Activated naive CD8-positive, alpha-beta T cell (primary cell): Measurements from ENCODE around the gene DNAJC16.

Source experiments
- H3K27ac Mint-ChIP-seq: one replicate; pipeline ENCODE4 v1.8.0; 2021; ENCODE audit warnings: mixed read lengths
- H3K27me3 Mint-ChIP-seq: one replicate; pipeline ENCODE4 v1.8.0; 2021; ENCODE audit warnings: mixed read lengths
- H3K36me3 Mint-ChIP-seq: one replicate; pipeline ENCODE4 v1.8.0; 2021; ENCODE audit warnings: mixed read lengths
- H3K4me1 Mint-ChIP-seq: one replicate; pipeline ENCODE4 v1.8.0; 2021; ENCODE audit warnings: low read depth, mixed read lengths
- H3K4me3 Mint-ChIP-seq: one replicate; pipeline ENCODE4 v1.8.0; 2021; ENCODE audit warnings: mild to moderate bottlenecking, mixed read lengths
- H3K9me3 Mint-ChIP-seq: one replicate; pipeline ENCODE4 v1.8.0; 2021; ENCODE audit warnings: low read depth, mixed read lengths

The DNAJC16 gene

DNA sequence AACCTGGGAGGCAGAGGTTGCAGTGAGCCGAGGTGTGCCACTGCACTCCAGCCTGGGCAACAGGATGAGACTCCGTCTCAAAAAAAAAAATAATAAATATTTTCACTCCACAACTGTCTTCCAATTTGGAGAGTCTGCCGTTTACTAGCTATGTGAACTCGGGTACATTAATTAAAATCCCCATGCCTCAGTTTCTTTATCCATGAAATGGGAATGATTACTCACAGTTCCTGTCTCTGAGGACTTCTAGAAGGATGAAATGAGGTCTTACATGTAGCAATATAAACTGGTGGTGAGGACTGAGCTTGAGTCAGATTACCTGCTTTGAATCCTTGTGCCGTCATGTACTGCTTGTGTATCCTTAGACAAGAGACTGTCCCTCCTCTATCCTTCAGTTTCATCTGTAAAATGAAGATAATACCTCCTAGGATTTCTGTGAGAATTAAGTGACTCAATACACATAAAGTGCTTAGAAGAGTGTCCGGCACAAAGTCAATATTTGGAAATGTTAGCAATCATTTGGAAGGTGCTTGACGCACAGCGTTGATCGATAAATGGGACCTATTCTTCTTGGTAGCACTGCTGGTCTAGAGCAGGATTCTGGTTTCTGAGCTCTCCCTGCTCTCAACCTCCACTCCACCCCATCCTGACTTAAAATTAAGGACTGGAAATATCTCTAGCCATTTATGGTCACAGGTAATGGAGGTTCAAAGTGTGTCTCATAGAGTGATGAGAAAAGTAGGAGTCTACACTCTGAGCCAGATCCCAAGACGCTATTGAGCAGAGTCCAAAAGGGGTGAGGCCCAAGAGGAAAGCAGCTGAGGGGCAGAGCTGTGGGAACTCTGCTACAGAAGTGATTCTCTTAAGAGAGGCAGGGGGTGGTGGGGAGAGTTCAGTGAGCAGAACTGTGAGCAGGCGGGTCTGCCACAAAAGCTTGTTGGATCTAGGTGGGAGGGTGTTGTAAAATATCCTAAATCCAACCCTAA is 79.0 kb downstream of the DNAJC16 start:
- H3K4me3 Mint-ChIP-seq, result no peak overlapping the region
- H3K9me3 Mint-ChIP-seq, result no peaks in the 10 kb centered on the region

DNA sequence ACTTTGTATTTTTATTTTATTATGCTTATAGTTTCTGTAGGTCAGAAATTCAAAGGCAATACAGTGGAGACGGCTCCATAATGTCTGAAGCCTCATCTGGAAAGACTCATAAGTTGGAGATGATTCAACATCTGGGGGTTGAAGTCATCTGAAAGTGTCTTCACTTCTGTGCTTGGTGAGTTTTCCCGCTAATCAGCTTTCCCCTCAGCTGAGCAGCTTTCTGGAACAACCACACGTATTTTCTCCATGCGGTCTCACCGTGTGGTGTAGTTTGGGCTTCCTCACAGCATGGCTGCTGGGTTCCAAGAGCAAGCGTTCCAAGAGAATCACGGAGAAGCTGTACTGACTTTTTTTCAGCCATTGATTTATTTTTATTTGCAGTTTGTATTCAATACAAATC is 83.0 kb downstream of the DNAJC16 start:
- H3K9me3 Mint-ChIP-seq, result no peaks in the 10 kb centered on the region
- no peaks in the 10 kb centered on the region for H3K4me1 Mint-ChIP-seq
- H3K27ac Mint-ChIP-seq, result no peak overlapping the region
- no peaks in the 10 kb centered on the region for H3K27me3 Mint-ChIP-seq
- no peaks in the 10 kb centered on the region for H3K36me3 Mint-ChIP-seq
- no peak overlapping the region for H3K4me3 Mint-ChIP-seq

More for the DNA sequence above, 79.0 kb downstream of the DNAJC16 start:
- peaks cover 12% of the 10 kb centered on the region for H3K4me1 Mint-ChIP-seq
- H3K36me3 Mint-ChIP-seq, result no peaks in the 10 kb centered on the region
- H3K27ac Mint-ChIP-seq, result no peak overlapping the region
- no peaks in the 10 kb centered on the region for H3K27me3 Mint-ChIP-seq

DNA sequence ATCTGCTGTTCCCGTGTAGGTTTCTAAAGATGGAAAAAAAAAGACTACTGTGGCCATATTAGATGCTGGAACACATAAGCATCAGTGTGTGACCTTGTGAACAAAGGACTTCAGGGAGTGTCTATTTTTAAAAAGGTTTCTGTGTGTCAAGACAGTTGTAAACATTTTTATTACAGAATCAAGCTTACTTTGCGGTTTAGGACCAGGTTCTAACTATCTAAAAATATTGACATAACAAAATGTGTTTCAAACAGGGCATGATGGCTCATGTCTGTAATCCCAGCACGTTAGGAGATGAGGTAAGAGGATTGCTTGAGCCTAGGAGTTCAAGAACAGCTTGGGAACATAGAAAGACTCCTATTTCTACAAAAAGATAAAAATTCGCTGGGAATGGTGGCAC is 83.5 kb downstream of the DNAJC16 start:
- H3K9me3 Mint-ChIP-seq, result no peaks in the 10 kb centered on the region
- no peaks in the 10 kb centered on the region for H3K4me1 Mint-ChIP-seq
- no peak overlapping the region for H3K27ac Mint-ChIP-seq
- H3K36me3 Mint-ChIP-seq, result no peaks in the 10 kb centered on the region
- no peaks in the 10 kb centered on the region for H3K27me3 Mint-ChIP-seq
- no peak overlapping the region for H3K4me3 Mint-ChIP-seq

- no peaks in the 10 kb centered on the region for H3K36me3 Mint-ChIP-seq
- no peaks in the 10 kb centered on the region for H3K9me3 Mint-ChIP-seq
- no peaks in the 10 kb centered on the region for H3K27me3 Mint-ChIP-seq
- peak overlapping the region; percentile 97 for H3K4me3 Mint-ChIP-seq
- H3K27ac Mint-ChIP-seq, result peak overlapping the region; percentile 91
- H3K4me1 Mint-ChIP-seq, result peaks cover 38% of the 10 kb centered on the region
Measured at GRCh38 chr1:15616373-15617172, 89.9 kb downstream of the DNAJC16 start.

- no peaks in the 10 kb centered on the region for H3K27me3 Mint-ChIP-seq
- no peaks in the 10 kb centered on the region for H3K36me3 Mint-ChIP-seq
- H3K4me1 Mint-ChIP-seq, result peaks cover 47% of the 10 kb centered on the region
- H3K4me3 Mint-ChIP-seq, result peak within 1 kb of the TSS; percentile 97
- H3K9me3 Mint-ChIP-seq, result no peaks in the 10 kb centered on the region
- H3K27ac Mint-ChIP-seq, result peak within 1 kb of the TSS; percentile 96
Measured at GRCh38 chr1:15617173-15618076, 90.8 kb downstream of the DNAJC16 start, which contains the start of gene DDI2. Gene DDI2 (plus strand): TSS chr1:15617458. CDS start chr1:15617671, 213 bp downstream.

DNA sequence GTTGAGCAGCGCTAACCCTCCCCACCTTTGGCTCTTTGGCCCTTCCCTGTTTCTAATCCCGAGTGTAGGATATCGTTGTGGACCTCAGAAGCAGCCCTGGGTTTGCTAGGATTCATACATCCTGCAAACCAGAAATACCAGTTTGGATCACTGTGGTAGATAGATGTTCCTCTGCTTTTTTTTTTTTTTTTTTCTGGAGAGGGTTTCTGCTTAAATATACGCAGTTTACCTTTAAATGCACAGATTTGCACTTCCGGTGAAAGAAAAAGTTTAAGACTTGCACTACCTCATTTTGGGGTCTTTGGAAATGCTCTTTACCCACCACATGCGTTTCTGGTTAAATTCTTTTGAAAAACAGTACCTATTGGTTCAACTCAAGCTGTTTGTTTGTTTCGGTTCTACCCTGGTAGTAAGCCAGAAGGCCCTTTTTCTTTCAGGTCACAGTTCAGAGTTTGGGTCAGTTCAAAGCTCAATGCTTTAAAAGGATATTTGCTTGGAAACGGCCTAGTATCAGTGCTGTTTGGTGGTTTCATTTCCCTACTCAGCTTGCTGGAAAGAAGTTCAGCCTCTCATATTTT is 91.5 kb downstream of the DNAJC16 start:
- peaks cover 54% of the 10 kb centered on the region for H3K4me1 Mint-ChIP-seq

GRCh38 chr1:15618655-15619525 is 92.2 kb downstream of the DNAJC16 start:
- peak overlapping the region; percentile 97 for H3K4me3 Mint-ChIP-seq
- H3K9me3 Mint-ChIP-seq, result no peaks in the 10 kb centered on the region
- no peaks in the 10 kb centered on the region for H3K27me3 Mint-ChIP-seq
- H3K36me3 Mint-ChIP-seq, result no peaks in the 10 kb centered on the region
- H3K27ac Mint-ChIP-seq, result peak overlapping the region; percentile 96
- peaks cover 54% of the 10 kb centered on the region for H3K4me1 Mint-ChIP-seq

More for the DNA sequence above, 91.5 kb downstream of the DNAJC16 start:
- Mint-ChIP-seq H3K27me3 (no peaks in the 10 kb centered on the region), H3K27ac (peak overlapping the region; percentile 96), H3K9me3 (no peaks in the 10 kb centered on the region), H3K36me3 (no peaks in the 10 kb centered on the region), H3K4me3 (peak overlapping the region; percentile 97)

DNA sequence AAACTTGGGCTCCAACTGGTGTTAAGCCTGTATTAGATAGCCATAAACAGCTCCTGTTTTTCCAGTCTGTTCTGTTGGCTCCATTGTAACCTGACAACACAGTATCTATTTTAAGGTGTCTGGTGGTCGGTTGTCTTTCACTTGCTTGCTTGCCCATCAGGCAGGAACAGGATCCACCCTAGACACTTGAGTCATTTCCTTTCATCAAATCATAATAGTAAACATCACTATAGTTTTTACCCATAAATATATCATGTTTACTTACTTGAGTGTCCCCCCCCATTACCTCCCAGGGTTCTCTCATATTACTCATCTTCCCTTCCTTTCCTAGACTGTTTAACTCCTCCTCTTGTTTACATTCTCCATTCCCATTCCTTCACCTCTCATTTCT is 93.5 kb downstream of the DNAJC16 start:
- Mint-ChIP-seq H3K27ac (peak overlapping the region; percentile 66), H3K9me3 (no peaks in the 10 kb centered on the region), H3K4me3 (peak overlapping the region; percentile 85), H3K27me3 (no peaks in the 10 kb centered on the region), H3K4me1 (peaks cover 65% of the 10 kb centered on the region), H3K36me3 (no peaks in the 10 kb centered on the region)

GRCh38 chr1:15620902-15621682 is 94.4 kb downstream of the DNAJC16 start:
- H3K4me1 Mint-ChIP-seq, result peaks cover 70% of the 10 kb centered on the region
- H3K4me3 Mint-ChIP-seq, result peak overlapping the region; percentile 54
- peak overlapping the region; percentile 58 for H3K27ac Mint-ChIP-seq
- H3K36me3 Mint-ChIP-seq, result no peaks in the 10 kb centered on the region
- no peaks in the 10 kb centered on the region for H3K9me3 Mint-ChIP-seq
- H3K27me3 Mint-ChIP-seq, result no peaks in the 10 kb centered on the region

DNA sequence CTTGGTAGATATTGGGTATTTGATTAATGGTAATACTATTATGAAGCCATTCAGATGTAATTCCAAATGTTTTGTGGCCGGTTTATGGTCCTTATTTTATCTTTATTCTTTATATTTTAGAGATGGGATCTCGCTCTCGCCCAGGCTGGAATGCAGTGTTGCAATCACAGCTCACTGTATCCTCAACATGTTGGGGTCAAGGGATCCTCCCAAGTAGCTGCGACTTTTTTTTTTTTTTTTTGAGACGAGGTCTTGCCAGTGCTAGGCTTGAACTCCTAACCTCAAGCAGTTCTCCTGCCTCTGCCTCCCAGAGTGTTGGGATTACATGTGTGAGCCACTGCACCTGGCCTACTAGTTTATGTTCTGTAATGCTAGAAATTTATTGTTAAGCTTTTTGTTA is 95.3 kb downstream of the DNAJC16 start:
- Mint-ChIP-seq H3K27ac (peak overlapping the region; percentile 17), H3K4me3 (no peak overlapping the region), H3K4me1 (peaks cover 67% of the 10 kb centered on the region), H3K9me3 (no peaks in the 10 kb centered on the region), H3K27me3 (no peaks in the 10 kb centered on the region), H3K36me3 (no peaks in the 10 kb centered on the region)

DNA sequence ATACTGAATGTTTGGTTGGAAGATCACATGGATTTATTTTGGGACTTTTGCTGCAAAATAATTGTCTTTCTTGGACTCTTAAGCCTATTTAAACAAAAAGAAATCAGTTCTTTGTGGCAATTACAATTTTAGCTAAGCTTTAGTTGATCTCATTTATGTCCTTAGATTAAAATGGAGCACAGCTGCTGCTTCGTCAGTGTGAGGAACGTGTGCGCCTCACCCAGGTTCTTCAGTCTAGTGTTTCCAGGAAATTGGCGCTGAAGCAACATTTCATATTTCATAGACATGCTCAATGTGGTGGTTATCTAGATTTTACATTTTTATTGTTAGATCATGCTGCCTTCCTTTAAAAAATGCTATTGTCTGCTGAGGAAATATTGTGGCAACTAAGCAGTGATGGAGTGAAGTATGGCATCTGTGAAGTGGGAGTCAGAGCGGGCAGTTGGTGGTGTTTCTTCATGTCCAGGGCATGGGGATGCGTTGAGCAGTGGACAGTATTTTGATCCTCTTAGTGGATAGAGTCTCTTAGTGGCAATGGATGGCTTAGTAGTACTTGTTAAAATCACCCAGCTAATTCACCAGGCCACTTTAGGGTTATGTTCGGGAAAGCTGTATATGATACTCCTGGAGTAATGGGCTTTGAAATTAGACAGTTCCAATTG is 96.2 kb downstream of the DNAJC16 start:
- H3K4me1 Mint-ChIP-seq, result peaks cover 75% of the 10 kb centered on the region
- H3K27ac Mint-ChIP-seq, result peak overlapping the region; percentile 31
- no peaks in the 10 kb centered on the region for H3K9me3 Mint-ChIP-seq
- peak overlapping the region; percentile 30 for H3K4me3 Mint-ChIP-seq
- H3K27me3 Mint-ChIP-seq, result no peaks in the 10 kb centered on the region
- no peaks in the 10 kb centered on the region for H3K36me3 Mint-ChIP-seq

DNA sequence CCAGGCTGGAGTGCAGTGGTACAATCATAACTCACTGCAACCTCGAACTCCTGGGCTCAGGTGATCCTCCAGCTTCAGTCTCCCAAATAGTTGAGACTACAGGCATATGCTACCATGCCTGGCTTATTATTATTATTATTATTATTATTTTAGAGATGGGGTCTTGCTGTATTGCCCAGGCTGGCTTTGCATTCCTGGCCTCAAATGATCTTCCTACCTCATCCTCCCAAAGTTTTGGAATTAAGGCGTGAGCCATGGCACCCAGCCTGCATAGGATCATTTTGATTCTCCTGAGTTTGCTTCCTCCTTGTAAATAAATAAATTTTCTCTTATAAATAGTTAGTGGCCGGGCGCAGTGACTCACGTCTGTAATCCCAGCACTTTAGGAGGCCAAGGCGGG is 96.8 kb downstream of the DNAJC16 start:
- peaks cover 74% of the 10 kb centered on the region for H3K4me1 Mint-ChIP-seq
- no peaks in the 10 kb centered on the region for H3K27me3 Mint-ChIP-seq
- no peak overlapping the region for H3K27ac Mint-ChIP-seq
- no peaks in the 10 kb centered on the region for H3K9me3 Mint-ChIP-seq
- H3K36me3 Mint-ChIP-seq, result no peaks in the 10 kb centered on the region
- no peak overlapping the region for H3K4me3 Mint-ChIP-seq
